Activated CD4-positive, alpha-beta memory T cell treated with anti-CD3 and anti-CD28 coated beads, Interleukin-2, amount 10 ng/mL, durations not matched to agents 7 days and 5 days (primary cell): ENCODE results near the gene RMC1. TPM values are rescaled to one million over a fixed set of nuclear protein-coding genes. Genes with fewer than 3 reads are reported as not detected.
"Not testable (repeated sequence)": the region's sequence is repeated elsewhere in the genome, so short reads cannot be mapped to it uniquely, and the experiment has no call there.

Experiments
- CTCF ChIA-PET: fragments of 350-600 bp; sonication (Branson Sonifier 250); formaldehyde crosslinking; loops from one replicate; lab custom pipeline; 2021; ENCODE audit warnings: antibody characterized with exemption, inconsistent platforms; lab: Charles Lee
- POLR2A ChIA-PET: fragments of 350-600 bp; sonication (Branson Sonifier 250); formaldehyde crosslinking; loops from one replicate; lab custom pipeline; 2021; ENCODE audit warnings: antibody characterized with exemption; lab: Charles Lee
- DNase-seq: peaks from one replicate; pipeline ENCODE4 v3.0.0-alpha.2; 2020
- H3K27ac Mint-ChIP-seq: one replicate; pipeline ENCODE4 v1.8.0; 2021; ENCODE audit warnings: mild to moderate bottlenecking, mixed read lengths
- H3K27me3 Mint-ChIP-seq: one replicate; pipeline ENCODE4 v1.8.0; 2021; ENCODE audit warnings: mixed read lengths
- H3K36me3 Mint-ChIP-seq: one replicate; pipeline ENCODE4 v1.8.0; 2021; ENCODE audit warnings: low read depth, mixed read lengths
- H3K4me1 Mint-ChIP-seq: one replicate; pipeline ENCODE4 v1.8.0; 2021; ENCODE audit warnings: mixed read lengths
- H3K4me3 Mint-ChIP-seq: one replicate; pipeline ENCODE4 v1.8.0; 2021; ENCODE audit warnings: mild to moderate bottlenecking, mixed read lengths
- H3K9me3 Mint-ChIP-seq: one replicate; pipeline ENCODE4 v1.8.0; 2021; ENCODE audit warnings: mixed read lengths
- total RNA-seq, 2 experiments: library from RNA; stranded (reverse); gene quantifications; one replicate each; pipeline ENCODE4 v1.2.3, GENCODE V29; 2021

The RMC1 gene
- total RNA-seq, 2 experiments from 2014 or later: 54.9 to 55.9 TPM

DNA sequence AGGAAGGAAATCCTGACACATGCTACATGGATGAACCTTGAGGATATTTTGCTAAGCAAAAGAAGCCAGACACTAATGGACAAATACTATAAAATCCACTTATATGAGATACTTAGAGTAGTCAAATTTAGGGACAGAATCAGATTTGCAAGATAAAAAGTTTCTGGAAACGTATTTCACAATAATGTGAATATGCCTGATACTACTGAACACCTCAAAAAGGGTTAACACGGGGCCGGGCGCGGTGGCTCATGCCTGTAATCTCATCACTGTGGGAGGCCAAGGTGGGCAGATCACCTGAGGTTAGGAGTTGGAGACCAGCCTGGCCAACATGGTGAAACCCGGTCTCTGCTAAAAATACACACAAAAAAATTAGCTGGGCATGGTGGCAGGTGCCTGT, 1.7 kb upstream of the RMC1 start:
- no peak overlapping the region for H3K27ac Mint-ChIP-seq
- CTCF ChIA-PET: interaction anchor here (1.1 kb wide), 1 partner anchor 500 kb away, joined by 3 read pairs; no protein-coding TSS in a partner anchor
- POLR2A ChIA-PET: interaction anchor here (1.1 to 4.9 kb wide), 4 partner anchors 13 to 82 kb away, joined by 3 to 24 read pairs (median 8); partner anchors contain the start of gene RIOK3
- H3K27me3 Mint-ChIP-seq: no peaks in the 10 kb centered on the region
- peaks cover 38% of the 10 kb centered on the region for H3K4me1 Mint-ChIP-seq
- H3K4me3 Mint-ChIP-seq: no peak overlapping the region
- peaks cover 18% of the 10 kb centered on the region for H3K36me3 Mint-ChIP-seq
- no peak for DNase-seq
- no peaks in the 10 kb centered on the region for H3K9me3 Mint-ChIP-seq

DNA sequence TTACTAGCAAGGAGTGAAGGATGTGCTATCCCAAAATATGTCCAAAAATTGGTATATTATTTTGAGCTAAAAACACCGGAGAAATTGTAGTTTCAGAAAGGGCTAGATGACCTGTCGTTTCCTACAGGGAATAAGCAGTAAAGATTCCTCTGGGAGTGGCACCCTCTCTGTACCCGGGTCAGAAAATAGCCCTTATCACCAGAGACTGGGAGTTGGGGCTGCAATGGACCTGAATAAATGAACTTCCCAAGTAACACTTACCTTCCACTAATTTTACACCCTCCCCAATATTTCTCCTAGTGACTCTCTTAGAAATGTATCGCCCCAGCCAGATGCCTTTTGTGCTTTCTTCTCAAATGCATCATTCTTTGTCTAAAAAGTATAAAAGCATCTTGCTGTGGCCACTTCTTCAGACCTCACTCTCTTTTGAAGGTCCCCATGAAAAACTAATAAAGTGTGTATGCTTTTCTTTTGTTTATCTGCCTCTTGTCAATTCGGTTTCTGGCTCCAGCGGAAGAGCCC, 734 bp upstream of the RMC1 start:
- H3K27ac Mint-ChIP-seq: peak overlapping the region; percentile 74
- H3K4me1 Mint-ChIP-seq: peaks cover 45% of the 10 kb centered on the region
- H3K27me3 Mint-ChIP-seq: no peaks in the 10 kb centered on the region
- DNase-seq: no peak
- no peaks in the 10 kb centered on the region for H3K9me3 Mint-ChIP-seq
- ChIA-PET CTCF (no interaction called here), POLR2A (interaction anchor here (0.6 to 4.9 kb wide), 9 partner anchors 9 to 512 kb away, joined by 3 to 24 read pairs (median 4); partner anchors contain the start of genes RIOK3 and TTC39C)
- H3K36me3 Mint-ChIP-seq: peaks cover 26% of the 10 kb centered on the region
- H3K4me3 Mint-ChIP-seq: peak overlapping the region; percentile 73

DNA sequence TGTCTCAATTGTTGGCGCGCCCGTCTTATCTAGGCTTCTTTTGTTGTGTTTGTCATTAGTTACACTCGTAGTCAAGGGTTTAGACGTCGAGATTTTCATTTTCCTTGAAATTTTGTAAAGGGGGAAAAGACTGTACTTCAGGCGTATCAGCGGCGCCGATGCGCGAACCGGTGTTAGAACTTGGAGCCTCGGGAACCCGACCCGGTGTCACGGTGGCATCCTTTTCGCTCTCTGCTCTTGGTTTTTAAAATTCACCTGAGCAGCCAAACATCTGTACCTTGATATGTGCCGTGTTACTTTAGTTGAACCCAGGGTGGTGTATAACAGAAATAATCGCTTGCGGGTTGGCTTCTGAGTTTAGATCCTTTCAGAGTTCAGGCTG, 643 bp downstream of the RMC1 start:
- Mint-ChIP-seq H3K4me1 (peaks cover 43% of the 10 kb centered on the region), H3K36me3 (peaks cover 39% of the 10 kb centered on the region), H3K27ac (peak overlapping the region; percentile 79), H3K4me3 (peak overlapping the region; percentile 86), H3K27me3 (no peaks in the 10 kb centered on the region), H3K9me3 (no peaks in the 10 kb centered on the region)
- ChIA-PET POLR2A (interaction anchor here (1.1 to 4.9 kb wide), 9 partner anchors 8 to 483 kb away, joined by 3 to 24 read pairs (median 4); partner anchors contain the start of gene RIOK3), CTCF (interaction anchor here (1.7 to 2.1 kb wide), 3 partner anchors 16 to 84 kb away, joined by 3 to 9 read pairs (median 4); a partner anchor contains a TSS)
- DNase-seq: no peak

DNA sequence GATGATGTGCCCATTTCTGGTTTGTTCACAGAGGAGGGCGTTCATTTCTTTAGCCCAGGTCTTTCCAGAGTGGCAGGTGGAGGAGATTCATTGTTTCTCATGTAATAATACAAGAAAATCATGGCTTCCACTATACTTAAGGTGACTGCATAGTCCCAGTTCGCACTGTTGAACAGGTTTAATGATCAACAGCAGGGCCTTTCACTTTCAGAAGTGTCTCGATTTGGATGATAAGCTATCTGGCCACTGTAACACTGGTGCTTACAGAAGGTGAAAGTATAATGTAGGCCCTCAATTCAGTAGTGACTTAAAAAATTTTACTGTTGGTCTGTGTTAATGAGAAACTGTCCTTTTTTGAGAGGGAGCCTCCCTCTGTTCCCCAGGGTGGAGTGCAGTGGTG, 1.4 kb downstream of the RMC1 start:
- peaks cover 39% of the 10 kb centered on the region for H3K36me3 Mint-ChIP-seq
- POLR2A ChIA-PET: interaction anchor here (1.1 to 4.9 kb wide), 6 partner anchors 8 to 81 kb away, joined by 3 to 24 read pairs (median 6); partner anchors contain the start of gene RIOK3
- H3K27ac Mint-ChIP-seq: peak overlapping the region; percentile 79
- no peaks in the 10 kb centered on the region for H3K27me3 Mint-ChIP-seq
- H3K9me3 Mint-ChIP-seq: no peaks in the 10 kb centered on the region
- DNase-seq: peak; percentile 26
- peak overlapping the region; percentile 86 for H3K4me3 Mint-ChIP-seq
- CTCF ChIA-PET: interaction anchor here (1.0 to 2.3 kb wide), 11 partner anchors 11 to 83 kb away, joined by 3 to 14 read pairs (median 3); a partner anchor contains a TSS
- H3K4me1 Mint-ChIP-seq: peaks cover 38% of the 10 kb centered on the region

DNA sequence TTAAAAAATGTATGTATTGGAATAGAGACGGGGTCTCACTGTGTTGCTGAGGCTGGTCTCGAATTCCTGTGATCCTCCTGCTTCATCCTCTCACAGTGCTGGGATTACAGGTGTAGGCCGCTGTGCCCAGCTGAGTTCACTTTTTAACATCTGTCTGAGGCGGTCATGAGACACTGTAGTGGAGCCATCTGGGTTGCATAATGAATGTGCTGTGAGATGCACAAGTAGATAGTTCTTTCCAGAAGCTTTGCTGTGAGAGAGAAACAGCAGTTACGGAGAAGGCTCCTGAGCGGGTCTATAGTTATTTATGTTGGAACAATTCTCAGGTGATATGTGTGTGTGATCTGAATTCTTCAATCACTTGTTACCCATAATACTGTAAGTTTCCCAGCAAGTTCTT, 3.1 kb downstream of the RMC1 start:
- CTCF ChIA-PET: interaction anchor here (2.3 kb wide), 1 partner anchor 9 kb away, joined by 14 read pairs; no protein-coding TSS in a partner anchor

DNA sequence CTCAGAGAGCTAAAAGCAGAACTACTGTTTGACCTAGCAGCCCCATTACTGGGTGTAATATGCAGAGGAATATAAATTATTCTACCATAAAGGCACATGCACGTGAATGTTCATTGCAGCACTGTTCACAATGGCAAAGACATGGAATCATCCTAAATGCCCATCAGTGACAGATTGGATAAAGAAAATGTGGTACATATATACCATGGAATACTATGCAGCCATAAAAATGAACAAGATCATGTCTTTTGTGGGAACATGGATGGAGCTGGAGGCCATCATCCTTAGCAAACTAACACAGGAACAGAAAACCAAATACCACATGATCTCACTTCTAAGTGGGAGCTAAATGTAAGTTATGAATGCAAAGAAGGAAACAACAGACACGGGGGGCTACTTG, 7.6 kb downstream of the RMC1 start:
- Mint-ChIP-seq H3K27ac (peak overlapping the region; percentile 35), H3K36me3 (peaks cover 62% of the 10 kb centered on the region), H3K4me1 (peaks cover 42% of the 10 kb centered on the region)
- H3K4me3 Mint-ChIP-seq, H3K9me3 Mint-ChIP-seq, DNase-seq, H3K27me3 Mint-ChIP-seq: not testable (repeated sequence)
- POLR2A ChIA-PET: interaction anchor here (0.9 to 1.2 kb wide), 2 partner anchors 11 to 75 kb away, joined by 3 read pairs; no protein-coding TSS in a partner anchor
- CTCF ChIA-PET: interaction anchor here (3.0 kb wide), 1 partner anchor 13 kb away, joined by 7 read pairs; no protein-coding TSS in a partner anchor

More for the DNA sequence above, 3.1 kb downstream of the RMC1 start:
- peaks cover 43% of the 10 kb centered on the region for H3K4me1 Mint-ChIP-seq
- no peak for DNase-seq
- H3K4me3 Mint-ChIP-seq: no peak overlapping the region
- H3K9me3 Mint-ChIP-seq: no peaks in the 10 kb centered on the region
- H3K27ac Mint-ChIP-seq: no peak overlapping the region
- peaks cover 50% of the 10 kb centered on the region for H3K36me3 Mint-ChIP-seq
- no peaks in the 10 kb centered on the region for H3K27me3 Mint-ChIP-seq
- POLR2A ChIA-PET: no interaction called here

DNA sequence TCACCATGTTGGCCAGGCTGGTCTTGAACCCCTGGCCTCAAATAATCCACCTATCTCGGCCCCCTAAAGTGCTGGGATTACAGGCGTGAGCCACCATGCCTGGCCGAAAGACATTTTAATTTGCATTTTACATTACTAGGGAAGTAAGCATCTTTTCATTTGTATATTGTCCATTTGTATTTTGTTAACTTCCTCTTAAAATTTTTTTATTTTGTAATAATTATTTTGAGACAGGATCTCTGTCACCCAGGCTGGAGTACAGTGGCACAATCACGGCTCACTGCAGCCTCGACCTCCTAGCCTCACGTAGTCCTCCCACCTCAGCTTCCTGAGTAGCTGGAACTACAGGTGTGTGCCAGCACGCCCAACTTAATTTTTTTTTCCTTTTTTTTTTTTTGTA, 8.9 kb downstream of the RMC1 start:
- peaks cover 62% of the 10 kb centered on the region for H3K36me3 Mint-ChIP-seq
- H3K9me3 Mint-ChIP-seq, H3K4me3 Mint-ChIP-seq, H3K27me3 Mint-ChIP-seq, DNase-seq: not testable (repeated sequence)
- peaks cover 38% of the 10 kb centered on the region for H3K4me1 Mint-ChIP-seq
- POLR2A ChIA-PET: interaction anchor here (0.8 to 1.0 kb wide), 3 partner anchors 8 to 75 kb away, joined by 3 to 4 read pairs (median 3); partner anchors contain the start of gene RMC1
- peak overlapping the region; percentile 72 for H3K27ac Mint-ChIP-seq
- CTCF ChIA-PET: interaction anchor here (0.7 to 3.0 kb wide), 4 partner anchors 14 to 659 kb away, joined by 3 to 7 read pairs (median 4); no protein-coding TSS in a partner anchor

DNA sequence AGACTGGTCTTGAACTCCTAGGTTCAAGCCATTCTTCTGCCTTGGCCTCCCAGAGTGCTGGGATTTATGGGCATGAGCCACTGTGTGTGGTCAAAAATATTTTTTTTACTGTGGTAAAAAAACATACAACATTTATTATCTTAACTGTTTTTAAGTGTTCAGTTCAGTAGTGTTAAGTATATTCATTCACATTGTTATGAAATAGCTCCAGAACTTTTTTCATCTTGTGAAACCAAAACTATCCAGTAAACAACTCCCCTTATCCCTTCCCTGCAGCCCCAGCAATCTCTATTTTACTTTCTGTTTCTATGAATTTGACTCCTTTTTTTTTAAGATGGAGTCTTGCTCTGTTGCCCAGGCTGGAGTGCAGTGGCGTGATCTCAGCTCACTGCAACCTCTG, 9.3 kb downstream of the RMC1 start:
- H3K36me3 Mint-ChIP-seq: peaks cover 61% of the 10 kb centered on the region
- POLR2A ChIA-PET: interaction anchor here (0.8 to 1.0 kb wide), 3 partner anchors 8 to 75 kb away, joined by 3 to 4 read pairs (median 3); partner anchors contain the start of gene RMC1

DNA sequence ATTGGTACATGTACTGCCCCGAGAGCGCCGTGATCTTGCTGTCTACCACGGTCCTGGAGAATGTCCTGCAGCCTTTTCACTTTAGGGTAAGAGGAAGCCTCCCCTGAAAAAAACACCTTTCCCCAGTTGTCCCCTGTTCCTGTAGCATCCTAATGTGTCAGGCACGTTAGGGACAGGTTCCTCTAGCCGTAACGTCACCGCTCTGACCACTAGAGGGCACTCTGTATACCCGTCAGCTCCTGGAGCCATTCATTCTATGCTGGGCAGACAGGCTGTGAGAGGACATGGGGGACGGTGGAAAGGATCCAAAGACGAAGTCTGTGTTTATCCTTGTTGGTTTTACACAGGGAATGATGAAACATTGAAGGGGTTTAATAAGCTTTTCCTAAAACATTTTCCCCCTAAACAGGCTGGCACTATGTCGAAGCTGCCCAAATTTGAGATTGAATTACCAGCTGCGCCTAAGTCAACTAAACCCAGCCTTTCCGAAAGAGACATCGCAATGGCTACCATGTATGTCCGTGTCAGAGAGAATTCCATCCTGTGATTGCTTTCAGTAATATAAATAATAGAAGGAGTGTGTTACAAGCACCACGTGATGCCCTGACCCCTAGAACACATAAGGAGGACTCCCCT, 12.7 kb downstream of the RMC1 start:
- H3K4me1 Mint-ChIP-seq: peaks cover 26% of the 10 kb centered on the region
- peak overlapping the region; percentile 40 for H3K27ac Mint-ChIP-seq
- H3K27me3 Mint-ChIP-seq: no peaks in the 10 kb centered on the region
- H3K36me3 Mint-ChIP-seq: peaks cover 66% of the 10 kb centered on the region
- H3K4me3 Mint-ChIP-seq: no peak overlapping the region
- ChIA-PET CTCF (interaction anchor here (0.6 to 5.3 kb wide), 32 partner anchors 8 to 634 kb away, joined by 3 to 64 read pairs (median 4); partner anchors contain the start of gene NPC1), POLR2A (interaction anchor here (1.4 to 1.7 kb wide), 2 partner anchors 70 to 71 kb away, joined by 3 to 6 read pairs; no protein-coding TSS in a partner anchor)
- peak; percentile 79 for DNase-seq
- H3K9me3 Mint-ChIP-seq: no peaks in the 10 kb centered on the region

More for the DNA sequence above, 9.3 kb downstream of the RMC1 start:
- Mint-ChIP-seq H3K27ac (peak overlapping the region; percentile 72), H3K27me3 (no peaks in the 10 kb centered on the region), H3K4me3 (no peak overlapping the region), H3K4me1 (peaks cover 35% of the 10 kb centered on the region), H3K9me3 (no peaks in the 10 kb centered on the region)
- CTCF ChIA-PET: interaction anchor here (0.6 to 3.0 kb wide), 5 partner anchors 14 to 659 kb away, joined by 3 to 7 read pairs (median 4); no protein-coding TSS in a partner anchor
- DNase-seq: no peak

DNA sequence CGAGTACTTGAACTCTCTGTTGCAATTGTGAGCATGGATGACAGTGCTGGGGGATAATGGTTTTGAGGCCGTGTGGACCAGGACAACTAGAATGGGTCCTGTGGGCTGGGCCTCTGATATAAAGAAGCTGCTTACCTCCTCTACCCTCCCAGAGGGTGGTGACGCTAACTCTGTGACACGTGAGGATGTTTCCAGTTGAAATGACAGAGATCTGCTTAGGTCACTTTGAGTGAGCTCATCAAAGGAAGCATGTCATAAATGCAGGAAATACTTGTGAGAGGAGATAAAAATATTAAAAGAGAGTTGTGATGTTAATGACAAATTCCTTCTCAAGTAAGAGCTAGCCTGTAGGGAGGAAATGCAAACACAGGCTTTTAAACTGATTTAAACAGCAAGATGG, 16.4 kb downstream of the RMC1 start:
- no peak for DNase-seq
- Mint-ChIP-seq H3K27ac (peak overlapping the region; percentile 4), H3K36me3 (peaks cover 75% of the 10 kb centered on the region), H3K4me3 (no peak overlapping the region), H3K27me3 (no peaks in the 10 kb centered on the region), H3K4me1 (peaks cover 11% of the 10 kb centered on the region), H3K9me3 (no peaks in the 10 kb centered on the region)
- CTCF ChIA-PET: no interaction called here
- POLR2A ChIA-PET: no interaction called here

DNA sequence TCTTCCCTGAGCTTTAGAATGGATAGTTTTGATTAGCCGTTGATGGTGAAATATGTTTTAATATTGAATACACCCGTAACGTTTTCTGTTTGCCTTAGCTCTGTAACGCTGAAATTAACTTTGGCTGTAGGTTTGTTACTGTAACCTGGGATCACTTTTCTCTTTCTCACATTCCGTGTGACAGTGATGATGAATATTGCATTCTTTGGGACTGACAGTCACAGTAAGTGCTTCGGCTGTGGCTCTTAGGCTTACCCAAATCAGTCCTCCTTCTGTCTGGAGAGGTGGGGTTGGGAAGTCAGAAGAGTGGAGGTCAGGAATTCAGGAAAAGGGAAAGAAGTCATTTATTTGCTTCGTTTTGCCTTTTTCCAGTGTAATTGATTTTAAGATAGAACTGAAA, 18.0 kb downstream of the RMC1 start:
- H3K27ac Mint-ChIP-seq: no peak overlapping the region
- peaks cover 6% of the 10 kb centered on the region for H3K4me1 Mint-ChIP-seq
- DNase-seq: no peak
- H3K27me3 Mint-ChIP-seq: no peaks in the 10 kb centered on the region
- peaks cover 72% of the 10 kb centered on the region for H3K36me3 Mint-ChIP-seq
- no peaks in the 10 kb centered on the region for H3K9me3 Mint-ChIP-seq
- H3K4me3 Mint-ChIP-seq: no peak overlapping the region
- ChIA-PET CTCF (interaction anchor here (1.1 kb wide), 1 partner anchor 64 kb away, joined by 3 read pairs; no protein-coding TSS in a partner anchor), POLR2A (interaction anchor here (0.8 kb wide), 2 partner anchors 19 kb away, joined by 3 read pairs; no protein-coding TSS in a partner anchor)

DNA sequence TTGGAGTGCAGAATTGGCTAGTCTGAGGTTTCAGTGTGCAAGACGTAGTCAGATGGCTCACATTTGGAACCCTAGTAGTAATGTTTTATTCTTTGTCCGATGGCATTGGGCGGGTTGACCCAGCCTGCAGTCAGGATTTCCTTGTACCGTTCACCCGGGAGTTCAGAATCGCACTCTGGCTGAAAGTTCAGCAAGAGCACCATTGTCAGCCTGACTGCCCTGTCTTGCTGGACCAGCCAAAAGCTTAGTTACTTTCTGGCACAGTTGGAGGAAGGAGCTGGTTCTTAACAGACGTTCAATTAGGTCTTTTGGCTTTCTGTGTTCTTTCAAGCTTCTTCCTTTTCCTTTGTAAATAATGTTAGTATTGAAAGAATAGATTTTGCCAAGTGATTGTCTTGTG, 18.6 kb downstream of the RMC1 start:
- peak overlapping the region; percentile 9 for H3K27ac Mint-ChIP-seq
- peaks cover 74% of the 10 kb centered on the region for H3K36me3 Mint-ChIP-seq
- DNase-seq: no peak
- POLR2A ChIA-PET: interaction anchor here (1.0 kb wide), 1 partner anchor 11 kb away, joined by 3 read pairs; no protein-coding TSS in a partner anchor
- no peaks in the 10 kb centered on the region for H3K27me3 Mint-ChIP-seq
- CTCF ChIA-PET: interaction anchor here (1.0 to 1.6 kb wide), 2 partner anchors 23 to 43 kb away, joined by 3 to 4 read pairs; no protein-coding TSS in a partner anchor
- no peak overlapping the region for H3K4me3 Mint-ChIP-seq
- peaks cover 6% of the 10 kb centered on the region for H3K4me1 Mint-ChIP-seq
- H3K9me3 Mint-ChIP-seq: no peaks in the 10 kb centered on the region
